ENCODE measurements around the gene PPIP5K2.

GRCh38 chr5:103133231-103133630, 13.1 kb downstream of the PPIP5K2 start:
- TF ChIP-seq EZH2 (IDR thresholded peaks at IDR 0.05; ENCODE audit: low read depth, low read length, severe bottlenecking) (no peak), EP300 (IDR thresholded peaks at IDR 0.05; ENCODE audit: borderline replicate concordance in 1 of 2, low read depth in 2 of 2, low read length in 2 of 2) (no peak), SP1 (IDR thresholded peaks at IDR 0.05; ENCODE audit: low read depth, low read length) (no peak)

All from H1 (cell line).